Sigmoid colon (tissue), 7 donors: Measurements from ENCODE around the gene PPFIBP2. TPM values are rescaled to one million over a fixed set of nuclear protein-coding genes. Genes with fewer than 3 reads are reported as not detected.

Experiments used
- DNase-seq: peaks from one replicate; pipeline ENCODE4 v3.0.0-alpha.2; 2019
- H3K27ac ChIP-seq, 4 donors: fragments of 200-600 bp; sonication (generic); one replicate each; pipeline ENCODE4 v1.5.1; 2016 to 2019; ENCODE audit warnings: mild to moderate bottlenecking in 1 of 4
- H3K27me3 ChIP-seq, 3 donors: fragments of 200-600 bp; sonication (generic); one replicate each; pipeline ENCODE4 v1.5.1; 2019; ENCODE audit warnings: mild to moderate bottlenecking in 1 of 3
- H3K36me3 ChIP-seq, 4 donors: fragments of 200-600 bp; sonication (generic); one replicate each; pipeline ENCODE4 v1.5.1; 2016 to 2019
- H3K4me1 ChIP-seq, 4 donors: fragments of 200-600 bp; sonication (generic); one replicate each; pipeline ENCODE4 v1.5.1; 2017 to 2019
- H3K4me3 ChIP-seq, 4 donors: fragments of 200-600 bp; sonication (generic); one replicate each; pipeline ENCODE4 v1.5.1; 2017 to 2019; ENCODE audit warnings: mild to moderate bottlenecking in 2 of 4, moderate library complexity in 1 of 4
- H3K9me3 ChIP-seq, 4 donors: fragments of 200-600 bp in 3 of 4; sonication (generic) in 3 of 4; one replicate each; pipeline versions ENCODE4 v1.5.1 to v1.6.1; 2013 to 2019
- CTCF ChIP-seq, 4 experiments: fragments of 450-650 bp in 3 of 4; fragments of 200-600 bp in 1 of 4; IDR thresholded peaks; one replicate each; pipeline ENCODE4 v1.5.1; 2016 to 2019; ENCODE audit warnings: antibody characterized with exemption in 4 of 4, mild to moderate bottlenecking in 3 of 4, moderate library complexity in 2 of 4
- EP300 ChIP-seq, 4 donors: sonication (generic); formaldehyde crosslinking; IDR thresholded peaks; one replicate each; pipeline ENCODE4 v1.6.1; 2017; ENCODE audit warnings: antibody characterized with exemption in 4 of 4
- POLR2A ChIP-seq, 2 donors: fragments of 450-650 bp; IDR thresholded peaks; one replicate each; pipeline ENCODE4 v1.6.1; 2016; ENCODE audit warnings: antibody characterized with exemption in 2 of 2, mild to moderate bottlenecking in 2 of 2, moderate library complexity in 2 of 2
- POLR2AphosphoS5 ChIP-seq, 4 donors: sonication (generic); formaldehyde crosslinking; IDR thresholded peaks; one replicate each; pipeline ENCODE4 v1.6.1; 2017; ENCODE audit warnings: antibody characterized with exemption in 4 of 4
- WGBS, 2 donors: extraction: QIAGEN DNeasy Blood & Tissue Kit; methylation state at CpG; one replicate each; pipeline ENCODE4 v1.1.7; 2013; 5-methylcytosine and 5-hydroxymethylcytosine counted together
- intact Hi-C: fragments of 100-400 bp; cut with DNase I; formaldehyde crosslinking; loops from one replicate; pipeline ENCODE4 v1.15.1; 2023
- polyA plus RNA-seq, 3 donors: library from polyadenylated mRNA; stranded (reverse); fragments of 200-250 nt; gene quantifications; one replicate each; pipeline ENCODE4 v1.2.3, GENCODE V29; 2013
- total RNA-seq, 4 donors: library from RNA; depleted of rRNA; stranded (reverse); fragments of >200 nt; gene quantifications; one replicate each; pipeline ENCODE4 v1.1.0, GENCODE V29; 2016
- donor health status: healthy with polysubstance abuse.
- donor health status: Bipolar disorder and iron deficiency.
- donor health status: healthy.

PPFIBP2 gene
- total and polyA plus RNA-seq, 7 donors: 4.1 to 33.5 (median 11.6) TPM

GRCh38 chr11:7599209-7599608 lies 85.4 kb downstream of the PPFIBP2 start:
- no peaks in the 10 kb centered on the region for H3K36me3 ChIP-seq
- no peak overlapping the region for H3K4me3 ChIP-seq
- intact Hi-C loops: no loop called here
- no peaks in the 10 kb centered on the region for H3K4me1 ChIP-seq
- DNase-seq: no peak
- no peaks in the 10 kb centered on the region for H3K9me3 ChIP-seq
- no peak overlapping the region for H3K27ac ChIP-seq
- WGBS, 2 donors: 73 to 82% methylated on average over 2 of the region's 2 CpGs
- TF ChIP-seq POLR2AphosphoS5 (IDR thresholded peaks at IDR 0.05) (no peak), CTCF (IDR thresholded peaks at IDR 0.05) (no peak), EP300 (IDR thresholded peaks at IDR 0.05) (no peak), POLR2A (IDR thresholded peaks at IDR 0.05) (no peak)
- no peaks in the 10 kb centered on the region for H3K27me3 ChIP-seq

GRCh38 chr11:7600205-7600775 lies 86.5 kb downstream of the PPFIBP2 start:
- H3K36me3 ChIP-seq: no peaks in the 10 kb centered on the region
- no peaks in the 10 kb centered on the region for H3K4me1 ChIP-seq
- peak; percentile 85 for DNase-seq
- H3K27me3 ChIP-seq: no peaks in the 10 kb centered on the region
- 66 to 75% methylated on average over 6 of the region's 6 CpGs for WGBS, 2 donors
- no peaks in the 10 kb centered on the region for H3K9me3 ChIP-seq
- peak overlapping the region in 3 of 4 donors; percentile 5 to 51 (median 17) for H3K27ac ChIP-seq
- TF ChIP-seq CTCF (IDR thresholded peaks at IDR 0.05) (no peak), EP300 (IDR thresholded peaks at IDR 0.05) (no peak), POLR2A (IDR thresholded peaks at IDR 0.05) (no peak), POLR2AphosphoS5 (IDR thresholded peaks at IDR 0.05) (peak in 2 of 4 donors; percentile 22 to 32)
- H3K4me3 ChIP-seq: no peak overlapping the region
- intact Hi-C loops: no loop called here

- H3K9me3 ChIP-seq: no peaks in the 10 kb centered on the region
- H3K27ac ChIP-seq: no peak overlapping the region
- no peak for TF ChIP-seq EP300 (IDR thresholded peaks at IDR 0.05)
- TF ChIP-seq POLR2AphosphoS5 (IDR thresholded peaks at IDR 0.05): no peak
- no peak for TF ChIP-seq CTCF (IDR thresholded peaks at IDR 0.05)
- TF ChIP-seq POLR2A (IDR thresholded peaks at IDR 0.05): no peak
- H3K4me1 ChIP-seq: no peaks in the 10 kb centered on the region
- no peak for DNase-seq
- intact Hi-C loops: no loop called here
- WGBS, 2 donors: 78 to 84% methylated on average over 4 of the region's 4 CpGs
- no peaks in the 10 kb centered on the region for H3K36me3 ChIP-seq
- no peak overlapping the region for H3K4me3 ChIP-seq
- H3K27me3 ChIP-seq: no peaks in the 10 kb centered on the region
Observed at GRCh38 chr11:7603031-7603781, 89.4 kb downstream of the PPFIBP2 start.

- no peaks in the 10 kb centered on the region for H3K27me3 ChIP-seq
- H3K27ac ChIP-seq: no peak overlapping the region
- H3K4me1 ChIP-seq: no peaks in the 10 kb centered on the region
- WGBS, 2 donors: 22 to 74% methylated on average over 3 of the region's 3 CpGs
- no peak for DNase-seq
- intact Hi-C loops: no loop called here
- H3K4me3 ChIP-seq: no peak overlapping the region
- no peak for TF ChIP-seq EP300 (IDR thresholded peaks at IDR 0.05)
- no peak for TF ChIP-seq CTCF (IDR thresholded peaks at IDR 0.05)
- TF ChIP-seq POLR2A (IDR thresholded peaks at IDR 0.05): no peak
- no peak for TF ChIP-seq POLR2AphosphoS5 (IDR thresholded peaks at IDR 0.05)
- H3K9me3 ChIP-seq: no peaks in the 10 kb centered on the region
- H3K36me3 ChIP-seq: no peaks in the 10 kb centered on the region
Observed at GRCh38 chr11:7604331-7604955, 90.6 kb downstream of the PPFIBP2 start.
